ENCODE measurements around the gene ACY1.

ACY1 gene

DNA sequence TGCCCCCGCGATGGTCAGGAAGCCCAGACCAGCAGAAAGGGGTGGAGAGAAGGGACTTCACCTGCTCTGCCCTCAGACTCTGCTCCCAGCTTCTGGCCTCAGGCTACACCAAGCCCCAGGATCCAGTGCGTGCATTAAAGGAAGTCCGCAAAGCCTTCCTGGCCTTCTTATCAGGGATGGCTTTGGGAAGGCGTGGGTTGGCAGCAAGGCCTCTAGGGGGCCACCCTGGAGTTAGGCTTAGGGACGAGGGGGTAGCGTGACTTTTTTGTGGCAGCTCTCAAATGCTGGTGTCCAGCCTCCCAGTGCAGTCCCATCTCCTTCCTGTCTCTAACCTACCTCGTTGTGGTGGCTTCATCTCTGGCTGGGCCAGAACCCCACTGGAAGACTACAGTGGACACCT lies 31.3 kb downstream of the ACY1 start:
- Histone ChIP-seq H3K36me3 (no peaks in the 10 kb centered on the region), H3K4me1 (peaks cover 23% of the 10 kb centered on the region), H3K4me3 (ENCODE audit: low read depth, low read length) (no peak overlapping the region), H3K9me3 (no peaks in the 10 kb centered on the region), H3K27me3 (no peaks in the 10 kb centered on the region)
- TF ChIP-seq, protein P1, sequence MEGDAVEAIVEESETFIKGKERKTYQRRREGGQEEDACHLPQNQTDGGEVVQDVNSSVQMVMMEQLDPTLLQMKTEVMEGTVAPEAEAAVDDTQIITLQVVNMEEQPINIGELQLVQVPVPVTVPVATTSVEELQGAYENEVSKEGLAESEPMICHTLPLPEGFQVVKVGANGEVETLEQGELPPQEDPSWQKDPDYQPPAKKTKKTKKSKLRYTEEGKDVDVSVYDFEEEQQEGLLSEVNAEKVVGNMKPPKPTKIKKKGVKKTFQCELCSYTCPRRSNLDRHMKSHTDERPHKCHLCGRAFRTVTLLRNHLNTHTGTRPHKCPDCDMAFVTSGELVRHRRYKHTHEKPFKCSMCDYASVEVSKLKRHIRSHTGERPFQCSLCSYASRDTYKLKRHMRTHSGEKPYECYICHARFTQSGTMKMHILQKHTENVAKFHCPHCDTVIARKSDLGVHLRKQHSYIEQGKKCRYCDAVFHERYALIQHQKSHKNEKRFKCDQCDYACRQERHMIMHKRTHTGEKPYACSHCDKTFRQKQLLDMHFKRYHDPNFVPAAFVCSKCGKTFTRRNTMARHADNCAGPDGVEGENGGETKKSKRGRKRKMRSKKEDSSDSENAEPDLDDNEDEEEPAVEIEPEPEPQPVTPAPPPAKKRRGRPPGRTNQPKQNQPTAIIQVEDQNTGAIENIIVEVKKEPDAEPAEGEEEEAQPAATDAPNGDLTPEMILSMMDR (IDR thresholded peaks at IDR 0.05; ENCODE audit: low read depth, low read length): peak; percentile 60
- peak; percentile 54 for DNase-seq

DNA sequence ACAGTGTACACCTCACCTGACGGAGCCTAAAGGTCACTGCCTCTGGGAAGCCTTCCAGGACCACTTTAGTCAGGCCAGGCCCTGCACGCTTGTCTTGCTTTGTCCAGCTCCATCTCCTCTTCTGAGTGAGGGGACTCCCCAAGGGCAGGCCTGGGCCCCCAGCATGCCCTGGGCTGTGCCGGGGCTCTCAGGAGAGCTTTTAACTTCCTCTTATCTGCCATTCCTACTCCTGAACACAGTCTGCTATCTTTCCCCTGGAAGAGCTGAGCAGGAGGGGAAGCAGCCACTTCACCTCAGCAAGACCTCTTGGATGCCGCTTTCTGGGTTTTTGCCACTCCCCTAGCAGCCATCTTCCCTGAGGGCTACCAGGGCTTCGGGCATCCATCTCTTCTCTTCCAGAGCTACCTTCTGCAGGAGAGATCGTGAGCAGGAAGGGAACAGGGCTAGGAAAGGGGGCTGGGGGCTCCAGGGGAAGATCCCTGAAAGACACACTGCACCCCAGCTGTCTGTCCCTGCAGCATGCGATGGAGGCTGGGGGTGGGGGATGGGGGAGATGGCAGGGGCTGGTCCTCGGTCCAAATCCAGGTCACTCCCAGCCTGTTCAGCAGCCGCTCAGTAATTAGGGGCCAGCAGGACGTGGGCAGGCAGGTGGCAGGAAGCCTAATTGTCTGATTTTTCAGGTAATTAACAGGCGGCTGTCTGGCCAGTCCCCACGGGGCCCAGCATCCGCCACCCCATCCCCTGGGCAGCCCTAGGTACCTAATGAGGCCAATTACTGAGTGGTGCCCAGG lies 32.3 kb downstream of the ACY1 start:
- Histone ChIP-seq H3K36me3 (no peaks in the 10 kb centered on the region), H3K9me3 (no peaks in the 10 kb centered on the region), H3K4me3 (ENCODE audit: low read depth, low read length) (no peak overlapping the region), H3K27me3 (no peaks in the 10 kb centered on the region), H3K4me1 (peaks cover 25% of the 10 kb centered on the region)
- TF ChIP-seq, protein P1 (IDR thresholded peaks at IDR 0.05; ENCODE audit: low read depth, low read length): no peak
- DNase-seq: peak; percentile 33

DNA sequence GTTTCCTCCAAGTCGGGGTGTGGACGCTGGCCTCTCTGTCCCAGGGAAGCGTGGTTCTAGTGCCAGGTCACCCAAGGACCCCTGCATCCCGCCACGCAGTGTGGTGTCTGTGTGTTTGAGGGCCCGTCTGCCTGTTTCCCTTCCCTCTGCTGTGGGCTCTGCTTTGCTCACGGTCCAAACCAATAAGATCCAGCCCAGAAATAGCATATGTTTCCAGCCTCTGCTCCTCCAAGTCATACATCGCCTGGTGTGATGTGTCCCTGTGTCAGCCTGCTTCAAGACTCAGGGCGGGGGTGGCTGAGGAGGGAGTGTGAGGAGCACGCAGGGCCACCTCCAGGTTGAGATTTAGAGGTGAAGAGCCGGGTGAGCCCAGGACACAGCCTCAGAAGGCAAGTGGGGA lies 34.3 kb downstream of the ACY1 start:
- TF ChIP-seq, protein P1 (IDR thresholded peaks at IDR 0.05; ENCODE audit: low read depth, low read length): no peak
- no peaks in the 10 kb centered on the region for H3K27me3 ChIP-seq
- peaks cover 36% of the 10 kb centered on the region for H3K4me1 ChIP-seq
- H3K4me3 ChIP-seq (ENCODE audit: low read depth, low read length): no peak overlapping the region
- H3K9me3 ChIP-seq: no peaks in the 10 kb centered on the region
- no peaks in the 10 kb centered on the region for H3K36me3 ChIP-seq
- DNase-seq: no peak

DNA sequence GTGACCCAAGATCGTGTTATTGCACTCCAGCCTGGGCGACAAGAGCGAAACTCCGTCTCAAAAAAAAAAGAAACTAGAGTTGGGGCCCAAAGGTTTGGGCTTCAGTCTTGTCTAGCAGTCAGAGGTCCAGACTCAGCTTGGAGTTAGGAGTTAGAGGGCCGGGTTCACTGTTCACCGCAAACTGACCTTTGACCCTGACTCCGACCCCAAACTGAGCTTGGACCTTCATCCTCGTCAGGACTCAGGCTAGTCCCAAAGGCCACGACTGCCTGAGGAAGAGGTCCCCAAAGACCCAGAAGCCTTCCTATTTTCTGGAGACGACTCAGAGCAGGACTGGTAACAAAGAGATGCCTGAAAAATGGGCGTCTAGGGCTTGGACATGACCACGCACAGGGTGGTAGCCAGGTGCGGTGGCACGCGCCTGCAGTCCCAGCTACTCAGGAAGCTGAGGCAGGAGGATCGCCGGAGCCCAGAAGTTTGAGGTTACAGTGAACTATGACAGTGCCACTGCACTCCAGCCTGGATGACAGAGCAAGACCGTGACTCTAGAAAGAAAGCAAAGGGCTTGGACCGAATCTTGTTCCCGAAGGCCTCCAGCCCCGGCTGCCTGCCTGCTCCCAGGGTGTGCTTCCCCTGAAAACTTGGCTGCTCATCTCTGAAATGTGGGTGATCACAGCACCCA lies 35.1 kb downstream of the ACY1 start:
- peaks cover 36% of the 10 kb centered on the region for H3K4me1 ChIP-seq
- H3K27me3 ChIP-seq: no peaks in the 10 kb centered on the region
- TF ChIP-seq, protein P1 (IDR thresholded peaks at IDR 0.05; ENCODE audit: low read depth, low read length): no peak
- no peak overlapping the region for H3K4me3 ChIP-seq (ENCODE audit: low read depth, low read length)
- H3K9me3 ChIP-seq: no peaks in the 10 kb centered on the region
- DNase-seq: no peak
- H3K36me3 ChIP-seq: no peaks in the 10 kb centered on the region

DNA sequence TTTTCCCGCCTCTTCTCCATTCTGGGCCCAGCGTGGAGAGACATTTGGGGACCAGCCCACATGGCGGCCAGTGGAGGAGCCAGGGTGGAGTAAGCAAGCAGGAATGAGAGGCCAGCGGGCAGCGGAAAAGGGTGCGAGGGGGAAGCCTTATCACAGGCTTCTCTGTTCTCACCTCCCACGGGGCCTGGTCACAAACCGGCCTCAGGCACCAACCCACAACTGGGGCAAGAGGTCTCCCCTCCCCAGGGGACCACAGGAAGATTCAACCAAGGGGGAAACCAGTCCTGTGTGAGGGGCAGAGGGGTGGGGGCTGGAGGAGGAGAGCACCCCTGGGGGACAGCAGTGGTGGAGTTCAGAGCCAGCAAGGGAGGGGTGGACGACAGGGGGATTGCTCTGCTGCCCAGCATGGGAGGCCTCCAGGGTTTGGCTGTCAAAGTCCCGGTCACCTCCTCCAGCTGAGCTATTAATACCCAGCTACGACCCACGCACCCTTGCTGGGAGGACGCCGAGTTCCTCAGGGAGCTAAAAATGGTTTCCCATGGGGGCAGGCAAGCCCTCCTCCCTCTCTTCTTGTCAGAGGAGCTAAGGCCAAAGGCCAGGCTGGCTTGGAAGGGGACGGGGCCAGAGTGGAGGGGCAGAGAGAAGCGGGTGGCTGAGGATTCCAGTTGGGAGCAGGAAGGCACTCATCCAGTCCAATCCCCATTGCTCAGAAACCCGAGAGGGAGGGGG lies 36.2 kb downstream of the ACY1 start:
- H3K4me3 ChIP-seq (ENCODE audit: low read depth, low read length): no peak overlapping the region
- no peak for DNase-seq
- TF ChIP-seq, protein P1 (IDR thresholded peaks at IDR 0.05; ENCODE audit: low read depth, low read length): no peak
- H3K27me3 ChIP-seq: no peaks in the 10 kb centered on the region
- peaks cover 34% of the 10 kb centered on the region for H3K4me1 ChIP-seq
- H3K9me3 ChIP-seq: no peaks in the 10 kb centered on the region
- no peaks in the 10 kb centered on the region for H3K36me3 ChIP-seq
